ENCODE data around the gene YAE1. TPM values are rescaled to one million over a fixed set of nuclear protein-coding genes. Genes with fewer than 3 reads are reported as not detected.
A peak's percentile ranks its signal among the peaks of the same experiment; 100 is the strongest.

The YAE1 gene, protein sequence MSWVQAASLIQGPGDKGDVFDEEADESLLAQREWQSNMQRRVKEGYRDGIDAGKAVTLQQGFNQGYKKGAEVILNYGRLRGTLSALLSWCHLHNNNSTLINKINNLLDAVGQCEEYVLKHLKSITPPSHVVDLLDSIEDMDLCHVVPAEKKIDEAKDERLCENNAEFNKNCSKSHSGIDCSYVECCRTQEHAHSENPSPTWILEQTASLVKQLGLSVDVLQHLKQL
- total RNA-seq (10 to 100 TPM in 8 of 9 donors, 1 to 10 TPM in 1; 8.4 to 19.5 (median 16.1) TPM), polyA plus RNA-seq (10 to 100 TPM; 22.7 to 27.7 TPM)
- long read RNA-seq, donor 1, partial matches to known transcripts, result 0 of 7 reads
- long read RNA-seq, donor 1, other reads (novel, unspliced or antisense), result 3 of 7 reads
- long read RNA-seq, donor 2, transcript YAE1-201 (3 exons, 899 nt), result major isoform, 14 of 32 reads
- long read RNA-seq, donor 2, partial matches to known transcripts, result 0 of 32 reads
- long read RNA-seq, donor 2, other reads (novel, unspliced or antisense), result 12 of 32 reads
- long read RNA-seq, donor 3, partial matches to known transcripts, result 0 of 5 reads
- long read RNA-seq, donor 3, other reads (novel, unspliced or antisense), result 2 of 5 reads

DNA sequence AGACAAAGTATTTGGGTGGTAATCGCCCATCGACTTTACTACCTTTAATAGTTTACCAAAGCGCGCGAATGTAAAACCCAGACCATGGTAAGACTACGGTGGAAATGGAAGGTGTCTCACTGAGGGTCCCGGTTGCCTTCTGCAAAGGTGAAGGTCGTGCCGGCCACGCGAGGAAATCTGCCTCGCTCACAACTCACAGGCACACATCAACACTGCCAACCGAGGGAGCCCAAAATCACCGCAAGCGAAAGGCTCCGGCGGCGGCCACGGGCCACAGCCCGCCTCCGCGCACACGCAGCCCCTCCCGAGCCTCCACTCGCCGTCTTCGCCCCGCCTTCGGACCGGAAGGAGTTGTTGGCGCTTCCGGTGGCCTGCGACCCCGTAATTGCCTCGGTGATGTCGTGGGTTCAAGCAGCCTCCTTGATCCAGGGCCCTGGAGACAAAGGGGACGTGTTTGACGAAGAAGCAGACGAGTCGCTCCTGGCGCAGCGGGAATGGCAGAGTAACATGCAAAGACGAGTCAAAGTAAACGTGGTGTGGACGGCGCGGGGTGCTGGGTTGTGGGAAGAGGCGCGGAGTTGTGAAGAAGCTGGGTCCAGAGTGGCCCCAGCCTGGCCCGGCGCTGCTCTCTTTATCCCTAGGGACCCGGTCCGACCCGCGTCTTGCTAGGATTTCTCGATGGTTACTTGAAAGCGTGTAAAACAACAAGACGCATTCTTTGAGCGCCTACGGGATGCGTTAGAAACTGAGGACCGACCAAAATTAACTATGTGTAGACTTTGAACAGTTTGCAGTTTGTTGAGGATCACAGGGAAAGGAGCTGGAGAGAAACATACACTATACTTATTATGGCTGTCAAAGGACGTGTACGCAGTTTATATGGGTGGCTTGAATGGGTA, at the start of gene YAE1:
TSS of gene YAE1 (plus strand) at position 382 of the 899 bp plus-strand sequence. CDS start at position 397, 15 bp downstream.
- peak; percentile 96 to 100 (median 99) for ATAC-seq
- H3K4me3 ChIP-seq, result peak within 1 kb of the TSS; percentile 59 to 89 (median 80)
- H3K9me3 ChIP-seq, result no peaks in the 10 kb centered on the region
- 0 to 1% (median 0%) methylated on average over 55 to 64 of the region's 64 CpGs for WGBS, 4 donors
- DNase-seq, result peak; percentile 84 to 92 (median 87)
- intact Hi-C loops (cut with DNase I), result no loop called here
- peaks cover 0 to 17% (median 9%) of the 10 kb centered on the region in 9 donors for H3K36me3 ChIP-seq
- TF ChIP-seq POLR2A (IDR thresholded peaks at IDR 0.05), result peak; percentile 11 to 70
- TF ChIP-seq, protein P1, sequence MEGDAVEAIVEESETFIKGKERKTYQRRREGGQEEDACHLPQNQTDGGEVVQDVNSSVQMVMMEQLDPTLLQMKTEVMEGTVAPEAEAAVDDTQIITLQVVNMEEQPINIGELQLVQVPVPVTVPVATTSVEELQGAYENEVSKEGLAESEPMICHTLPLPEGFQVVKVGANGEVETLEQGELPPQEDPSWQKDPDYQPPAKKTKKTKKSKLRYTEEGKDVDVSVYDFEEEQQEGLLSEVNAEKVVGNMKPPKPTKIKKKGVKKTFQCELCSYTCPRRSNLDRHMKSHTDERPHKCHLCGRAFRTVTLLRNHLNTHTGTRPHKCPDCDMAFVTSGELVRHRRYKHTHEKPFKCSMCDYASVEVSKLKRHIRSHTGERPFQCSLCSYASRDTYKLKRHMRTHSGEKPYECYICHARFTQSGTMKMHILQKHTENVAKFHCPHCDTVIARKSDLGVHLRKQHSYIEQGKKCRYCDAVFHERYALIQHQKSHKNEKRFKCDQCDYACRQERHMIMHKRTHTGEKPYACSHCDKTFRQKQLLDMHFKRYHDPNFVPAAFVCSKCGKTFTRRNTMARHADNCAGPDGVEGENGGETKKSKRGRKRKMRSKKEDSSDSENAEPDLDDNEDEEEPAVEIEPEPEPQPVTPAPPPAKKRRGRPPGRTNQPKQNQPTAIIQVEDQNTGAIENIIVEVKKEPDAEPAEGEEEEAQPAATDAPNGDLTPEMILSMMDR (IDR thresholded peaks at IDR 0.05), result no peak
- H3K4me1 ChIP-seq, result peaks cover 5 to 19% (median 12%) of the 10 kb centered on the region in 12 donors
- H3K27ac ChIP-seq, result peak within 1 kb of the TSS in 11 of 12 donors; percentile 62 to 88 (median 82)
- no peaks in the 10 kb centered on the region for H3K27me3 ChIP-seq

DNA sequence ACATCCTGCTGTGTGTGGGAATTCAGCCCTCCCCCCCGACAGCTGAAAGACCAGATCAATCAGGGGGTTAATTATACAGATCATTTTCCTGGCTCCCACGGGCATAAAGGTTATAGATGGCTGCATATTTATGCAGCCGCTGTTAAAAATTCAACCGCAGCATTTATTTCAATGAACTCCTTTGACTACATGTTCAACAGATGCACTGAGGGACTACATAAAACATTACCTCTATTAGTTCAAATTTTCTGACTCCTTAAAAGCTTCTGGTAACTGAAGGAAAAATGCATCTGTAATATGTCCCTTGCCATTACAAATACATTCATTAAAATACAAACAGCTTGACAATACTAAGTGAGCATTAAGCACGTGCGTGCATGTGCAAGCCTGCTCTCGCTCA, 49.7 kb upstream of the YAE1 start:
- intact Hi-C loops (cut with DNase I), result loop anchor here in 9 of 10 donors (2.0 to 10.0 kb wide), 10 partner anchors 572 to 1122 kb away; no protein-coding TSS in a partner anchor
- Histone ChIP-seq H3K27ac (no peak overlapping the region), H3K4me3 (no peak overlapping the region), H3K36me3 (no peaks in the 10 kb centered on the region), H3K27me3 (peaks cover 0 to 9% (median 0%) of the 10 kb centered on the region in 9 donors), H3K4me1 (peaks cover 0 to 6% (median 0%) of the 10 kb centered on the region in 12 donors), H3K9me3 (no peaks in the 10 kb centered on the region)
- 81 to 85% (median 85%) methylated on average over 7 of the region's 7 CpGs for WGBS, 4 donors
- ATAC-seq, result no peak
- no peak for TF ChIP-seq POLR2A (IDR thresholded peaks at IDR 0.05)
- TF ChIP-seq, protein P1 (IDR thresholded peaks at IDR 0.05), result no peak
- DNase-seq, result no peak

DNA sequence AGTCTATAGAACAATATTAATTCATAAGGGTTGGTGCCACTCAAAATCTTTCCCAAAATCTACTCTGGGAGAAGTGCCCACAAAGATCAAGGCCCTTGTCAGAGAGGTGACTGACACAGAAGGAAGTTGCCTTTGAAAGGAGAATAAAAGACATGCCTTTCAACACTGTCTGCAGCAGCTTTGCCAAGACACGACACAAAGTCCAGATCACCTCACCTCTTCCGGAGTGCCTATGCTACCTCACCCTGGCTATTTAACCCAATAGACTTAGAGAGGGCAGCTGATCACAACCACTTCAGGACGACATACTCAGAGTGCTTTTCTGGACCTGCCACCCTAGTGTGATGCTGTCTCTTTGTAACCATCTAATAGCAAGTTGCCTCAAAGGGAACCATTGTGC, 49.0 kb upstream of the YAE1 start:
- H3K9me3 ChIP-seq, result no peaks in the 10 kb centered on the region
- H3K27ac ChIP-seq, result no peak overlapping the region
- peaks cover 0 to 9% (median 0%) of the 10 kb centered on the region in 9 donors for H3K27me3 ChIP-seq
- TF ChIP-seq POLR2A (IDR thresholded peaks at IDR 0.05), result no peak
- TF ChIP-seq, protein P1 (IDR thresholded peaks at IDR 0.05), result no peak
- H3K36me3 ChIP-seq, result no peaks in the 10 kb centered on the region
- WGBS, 4 donors, result 22 to 36% (median 26%) methylated on average over 3 of the region's 3 CpGs
- intact Hi-C loops (cut with DNase I), result loop anchor here in 9 of 10 donors (2.0 to 10.0 kb wide), 10 partner anchors 572 to 1122 kb away; no protein-coding TSS in a partner anchor
- H3K4me1 ChIP-seq, result peaks cover 0 to 6% (median 0%) of the 10 kb centered on the region in 12 donors
- no peak overlapping the region for H3K4me3 ChIP-seq
- no peak for ATAC-seq
- no peak for DNase-seq
